GM18868 (cell line): Measurements from ENCODE around the gene PTPN14.
A peak's percentile ranks its signal among the peaks of the same experiment; 100 is the strongest.

ENCODE experiments used
- ATAC-seq: cut with Tn5 transposase; IDR thresholded peaks from one replicate; pipeline ENCODE4 v1.9.1; 2021; ENCODE audit warnings: mild to moderate bottlenecking, moderate library complexity; ENCODE audit not compliant: unreplicated experiment

PTPN14 gene

GRCh38 chr1:214344897-214345296, 206.5 kb downstream of the PTPN14 start:
- ATAC-seq = no peak

- ATAC-seq = no peak
Measured at GRCh38 chr1:214342525-214342924, 208.9 kb downstream of the PTPN14 start.

- no peak for ATAC-seq
Measured at GRCh38 chr1:214341932-214342331, 209.5 kb downstream of the PTPN14 start.

GRCh38 chr1:214341459-214341858, 209.9 kb downstream of the PTPN14 start:
- ATAC-seq = no peak

GRCh38 chr1:214338212-214338611, 213.2 kb downstream of the PTPN14 start:
- ATAC-seq = no peak

GRCh38 chr1:214337511-214337910, 213.9 kb downstream of the PTPN14 start:
- ATAC-seq = no peak

- no peak for ATAC-seq
Measured at GRCh38 chr1:214337015-214337414, 214.4 kb downstream of the PTPN14 start.

- no peak for ATAC-seq
Measured at GRCh38 chr1:214335567-214335966, 215.8 kb downstream of the PTPN14 start.

GRCh38 chr1:214332946-214333798, 218.2 kb downstream of the PTPN14 start:
- ATAC-seq = no peak

- peak; percentile 56 for ATAC-seq
Measured at GRCh38 chr1:214331827-214332423, 219.5 kb downstream of the PTPN14 start.

GRCh38 chr1:214331180-214331579, 220.2 kb downstream of the PTPN14 start:
- no peak for ATAC-seq

- no peak for ATAC-seq
Measured at GRCh38 chr1:214330715-214331114, 220.7 kb downstream of the PTPN14 start.

- ATAC-seq = no peak
Measured at GRCh38 chr1:214330222-214330621, 221.2 kb downstream of the PTPN14 start.

GRCh38 chr1:214329470-214330220, 221.8 kb downstream of the PTPN14 start:
- ATAC-seq = no peak

- peak; percentile 92 for ATAC-seq
Measured at GRCh38 chr1:214328770-214329469, 222.5 kb downstream of the PTPN14 start.

- no peak for ATAC-seq
Measured at GRCh38 chr1:214327514-214327913, 223.9 kb downstream of the PTPN14 start.

GRCh38 chr1:214326406-214326805, 225.0 kb downstream of the PTPN14 start:
- no peak for ATAC-seq

GRCh38 chr1:214324896-214325800, 226.3 kb downstream of the PTPN14 start:
- ATAC-seq = no peak

GRCh38 chr1:214321705-214322453, 229.5 kb downstream of the PTPN14 start:
- ATAC-seq = peak; percentile 48
